Measurements from ENCODE around the gene SHISA5. TPM values are rescaled to one million over a fixed set of nuclear protein-coding genes. Genes with fewer than 3 reads are reported as not detected.

SHISA5 gene
- total RNA-seq, 1 donor, result 121 TPM

DNA sequence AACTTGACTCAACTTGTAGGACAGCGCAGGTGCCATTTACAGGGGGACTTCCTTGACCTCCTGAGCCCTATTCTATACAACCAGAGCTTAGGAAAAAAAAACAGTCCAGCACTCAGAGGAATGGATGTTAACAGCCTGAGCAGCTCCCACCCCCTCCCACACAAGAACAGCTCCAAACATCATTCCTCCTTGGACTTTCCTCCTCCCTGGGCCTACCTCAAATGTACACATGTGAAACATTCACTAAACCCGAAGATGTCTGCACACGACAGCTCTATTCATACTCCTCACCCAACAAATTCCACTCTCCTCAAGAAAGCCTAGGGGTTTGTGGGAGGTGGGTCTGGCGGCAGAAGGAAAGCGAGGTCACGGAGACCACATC lies 57.9 kb downstream of the SHISA5 start:
- peak overlapping the region; percentile 90 for H3K4me3 ChIP-seq (ENCODE audit: low read depth, low read length)
- no peak for TF ChIP-seq CTCF (IDR thresholded peaks at IDR 0.05; ENCODE audit: insufficient read depth, low read depth, low read length)
- no peak for DNase-seq (ENCODE audit: low read depth)

- peak overlapping the region; percentile 90 for H3K4me3 ChIP-seq (ENCODE audit: low read depth, low read length)
- TF ChIP-seq CTCF (IDR thresholded peaks at IDR 0.05; ENCODE audit: insufficient read depth, low read depth, low read length), result no peak
- no peak for DNase-seq (ENCODE audit: low read depth)
Measured at GRCh38 chr3:48445277-48445882, 58.6 kb downstream of the SHISA5 start.

DNA sequence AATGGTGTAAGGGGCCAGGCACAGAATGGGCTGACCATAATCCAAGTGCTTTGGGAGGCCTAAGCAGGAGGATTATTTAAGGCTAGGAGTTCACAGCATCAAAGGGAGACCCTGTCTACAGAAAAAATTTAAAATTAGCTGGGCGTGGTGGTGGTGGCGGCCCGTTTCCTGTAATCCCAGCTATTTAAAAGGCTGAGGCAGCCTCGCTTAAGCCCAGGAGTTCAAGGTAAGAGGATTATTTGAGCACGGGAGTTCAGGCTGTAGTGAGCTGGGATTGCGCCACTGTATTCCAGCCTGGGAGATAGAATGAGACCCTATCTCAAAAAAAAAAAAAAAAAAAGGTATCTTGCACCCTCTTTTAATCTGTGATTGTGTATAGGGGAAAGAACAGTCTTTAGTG lies 62.0 kb downstream of the SHISA5 start:
- no peak for TF ChIP-seq CTCF (IDR thresholded peaks at IDR 0.05; ENCODE audit: insufficient read depth, low read depth, low read length)
- no peak for DNase-seq (ENCODE audit: low read depth)
- H3K4me3 ChIP-seq (ENCODE audit: low read depth, low read length), result peak overlapping the region; percentile 85

GRCh38 chr3:48440590-48440958 lies 63.4 kb downstream of the SHISA5 start:
- DNase-seq (ENCODE audit: low read depth), result peak; percentile 42
- H3K4me3 ChIP-seq (ENCODE audit: low read depth, low read length), result peak overlapping the region; percentile 85
- TF ChIP-seq CTCF (IDR thresholded peaks at IDR 0.05; ENCODE audit: insufficient read depth, low read depth, low read length), result no peak

DNA sequence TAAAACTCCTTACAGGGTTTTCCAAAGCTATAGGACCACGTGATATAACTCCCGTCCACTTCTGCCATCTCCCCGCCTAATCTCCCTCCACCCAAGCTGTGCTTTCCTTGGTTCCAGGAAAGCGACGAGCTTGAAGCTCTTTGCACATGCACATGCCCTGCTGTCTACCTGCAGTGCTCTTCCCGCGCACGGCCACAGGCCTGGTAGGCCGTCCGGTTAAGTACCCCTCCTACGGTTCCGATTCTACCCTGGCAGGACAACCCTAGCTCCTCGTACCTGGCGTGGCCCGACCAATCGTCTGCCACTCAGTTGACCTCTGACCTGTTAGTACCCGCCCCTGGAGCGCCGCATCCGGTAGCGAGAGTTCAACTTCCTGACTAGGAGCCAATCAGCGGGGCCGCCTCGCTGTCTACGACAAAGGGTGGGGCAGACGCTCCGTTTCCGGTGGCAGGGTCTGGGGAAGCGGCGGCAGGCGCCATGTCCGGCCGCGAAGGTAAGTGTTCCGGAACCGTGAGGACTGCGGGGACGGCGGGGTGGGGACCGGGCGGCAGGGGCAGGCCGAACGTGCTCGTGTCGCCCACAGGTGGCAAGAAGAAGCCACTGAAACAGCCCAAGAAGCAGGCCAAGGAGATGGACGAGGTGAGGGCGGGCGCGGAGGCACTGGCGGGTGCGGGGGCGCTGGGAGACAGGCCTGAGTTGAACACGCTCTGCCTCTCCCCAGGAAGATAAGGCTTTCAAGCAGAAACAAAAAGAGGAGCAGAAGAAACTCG lies 64.0 kb downstream of the SHISA5 start, which contains the start of the genes CCDC51 and TMA7:
TSS of gene CCDC51 (minus strand) at position 300 of the 770 bp plus-strand sequence. CDS start 4,991 bp downstream, outside the sequence.
TSS of gene TMA7 (plus strand) at position 438 of the 770 bp plus-strand sequence. CDS start at position 478, 40 bp downstream.
- DNase-seq (ENCODE audit: low read depth), result peak; percentile 96
- peak within 1 kb of the TSS; percentile 85 for H3K4me3 ChIP-seq (ENCODE audit: low read depth, low read length)
- no peak for TF ChIP-seq CTCF (IDR thresholded peaks at IDR 0.05; ENCODE audit: insufficient read depth, low read depth, low read length)

- TF ChIP-seq CTCF (IDR thresholded peaks at IDR 0.05; ENCODE audit: insufficient read depth, low read depth, low read length), result no peak
- DNase-seq (ENCODE audit: low read depth), result no peak
- H3K4me3 ChIP-seq (ENCODE audit: low read depth, low read length), result no peak overlapping the region
Measured at GRCh38 chr3:48437812-48438211, 66.2 kb downstream of the SHISA5 start.

Data from fibroblast of villous mesenchyme (primary cell).